AG20443 (cell line): ENCODE results near the gene TGFBR3.

Experiments used
- DNase-seq: peaks from one replicate; pipeline ENCODE4 v3.0.0; 2012; ENCODE audit warnings: low spot score, mixed read lengths

Gene TGFBR3

DNA sequence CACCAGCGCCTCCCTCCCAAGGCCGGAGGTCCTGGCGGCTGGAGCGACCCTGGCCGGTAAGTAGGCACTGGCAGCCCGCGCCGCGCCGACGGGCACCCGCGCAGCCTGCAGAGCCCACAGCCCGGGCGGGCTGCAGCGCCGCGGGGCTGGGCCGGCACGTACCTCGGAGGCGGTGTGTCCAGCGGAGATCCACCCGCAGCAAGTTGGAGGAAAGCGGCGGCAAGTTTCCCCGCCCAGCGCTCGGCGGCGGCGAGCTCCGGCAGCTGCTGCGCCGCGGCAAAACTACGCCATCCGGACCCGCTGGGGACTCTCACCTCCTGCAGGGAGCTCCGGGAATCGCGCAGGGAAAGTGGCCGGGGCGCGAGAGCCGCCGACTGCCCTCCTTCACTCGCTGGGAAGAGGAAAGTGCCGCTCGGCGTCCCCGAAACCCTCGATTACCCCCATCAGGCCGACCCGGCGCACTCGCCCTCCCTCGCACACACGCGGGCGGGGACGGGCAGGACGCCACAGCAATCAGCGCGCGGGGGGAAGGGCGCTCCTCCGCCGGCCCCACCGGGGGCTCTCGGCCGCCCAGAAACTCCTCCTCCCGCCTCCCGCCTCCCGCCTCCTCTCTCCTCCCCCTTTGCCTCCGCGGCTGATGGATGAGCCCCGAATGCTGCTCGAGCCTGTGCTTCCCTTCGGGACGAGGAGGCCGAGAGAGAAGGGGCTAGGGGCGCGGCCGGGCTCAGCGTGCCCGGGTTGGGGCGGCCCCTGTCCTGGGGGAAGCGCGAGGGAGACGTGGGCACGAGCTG is at the start of gene TGFBR3:
Gene TGFBR3, minus strand, starts transcription at position 436 of the 791 bp plus-strand sequence. CDS start 24,620 bp downstream, outside the sequence.
- peak; percentile 97 for DNase-seq

DNA sequence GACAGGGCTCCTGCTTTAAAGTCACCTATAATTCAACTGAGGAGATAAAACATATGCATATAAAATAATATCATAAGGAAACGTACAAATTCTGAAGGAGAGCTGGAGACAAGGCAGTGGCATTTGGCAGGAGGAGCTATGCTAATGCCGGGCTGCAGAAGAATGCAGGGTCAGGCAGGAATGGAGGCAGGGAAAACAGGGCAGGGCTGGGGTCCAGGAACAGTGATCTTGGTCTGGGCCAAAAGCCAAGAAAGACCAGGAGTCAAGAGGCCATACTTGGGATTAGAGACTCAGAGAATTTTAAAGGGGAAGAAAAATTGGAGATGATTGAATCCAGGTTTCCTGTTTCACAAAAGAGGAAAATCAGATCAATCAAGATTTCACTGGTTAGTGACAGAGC is 43.3 kb upstream of the TGFBR3 start:
- peak; percentile 45 for DNase-seq

GRCh38 chr1:91928026-91928425 is 42.1 kb upstream of the TGFBR3 start:
- no peak for DNase-seq

GRCh38 chr1:91925644-91926435 is 39.9 kb upstream of the TGFBR3 start:
- no peak for DNase-seq

DNA sequence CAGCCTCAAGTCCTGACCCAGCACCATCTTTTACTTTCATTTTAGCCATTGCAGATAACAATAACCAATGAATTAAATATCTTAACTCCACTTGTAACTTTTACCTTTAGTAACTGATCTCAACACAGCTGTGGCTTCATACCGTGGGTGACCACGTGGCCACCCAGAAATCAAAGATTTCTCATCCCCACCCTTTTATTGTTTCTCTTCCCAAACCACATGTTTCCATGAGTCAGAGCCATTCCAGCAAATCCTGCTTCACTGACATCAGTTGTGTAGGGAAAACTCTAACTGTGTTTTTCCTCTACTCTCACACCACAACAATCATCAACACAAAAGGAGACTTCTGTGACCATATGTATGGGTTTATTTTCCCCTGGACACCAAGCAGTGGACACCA is 38.2 kb upstream of the TGFBR3 start:
- DNase-seq, result peak; percentile 82

GRCh38 chr1:91919962-91920361 is 34.0 kb upstream of the TGFBR3 start:
- DNase-seq, result no peak

DNA sequence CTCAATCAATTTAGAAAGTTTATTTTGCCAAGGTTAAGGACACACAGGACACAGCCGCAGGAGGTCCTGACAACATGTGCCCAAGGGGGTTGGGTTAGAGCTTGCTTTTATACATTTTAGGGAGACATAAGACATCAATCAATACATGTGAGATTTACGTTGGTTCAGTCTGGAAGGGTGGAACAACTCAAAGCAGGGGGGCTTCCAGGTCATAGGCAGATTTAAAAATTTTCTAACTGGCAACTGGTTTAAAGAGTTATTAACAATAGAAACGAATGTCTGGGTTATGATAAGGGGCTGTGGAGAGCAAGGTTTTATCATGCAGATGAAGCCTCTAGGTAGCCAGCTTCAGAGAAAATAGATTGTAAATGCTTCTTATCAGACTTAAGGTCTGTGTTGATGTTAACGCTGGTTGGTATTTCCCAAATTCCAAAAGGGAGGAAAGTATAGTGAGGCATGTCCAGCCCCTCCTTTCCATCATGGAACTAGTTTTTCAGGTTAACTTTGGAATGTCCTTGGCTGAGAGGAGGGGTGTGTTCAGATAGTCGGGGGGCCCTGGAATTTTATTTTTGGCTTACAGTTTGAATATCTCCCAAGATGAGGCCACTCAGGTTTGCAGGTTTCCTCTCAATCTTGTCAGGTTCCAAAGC is 31.0 kb upstream of the TGFBR3 start:
- no peak for DNase-seq

DNA sequence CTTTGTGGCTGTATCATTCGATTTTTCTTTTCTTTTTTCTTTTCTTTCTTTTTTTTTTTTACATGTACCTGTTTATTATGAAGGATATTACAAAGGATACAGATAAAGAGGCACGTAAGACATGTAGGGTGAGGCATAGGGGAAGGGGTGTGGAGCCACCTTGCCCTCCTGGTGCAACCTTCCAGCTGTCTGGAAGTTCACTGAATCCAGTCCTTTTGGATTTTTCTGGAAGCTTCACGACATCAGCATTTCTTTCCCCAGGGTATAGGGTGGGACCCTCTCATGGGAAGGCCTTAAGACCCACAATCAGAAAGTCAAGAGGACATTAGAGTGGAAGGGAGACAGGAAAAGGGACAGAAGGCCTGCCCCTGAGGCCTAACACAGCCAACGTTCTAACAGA is 30.1 kb upstream of the TGFBR3 start:
- no peak for DNase-seq

DNA sequence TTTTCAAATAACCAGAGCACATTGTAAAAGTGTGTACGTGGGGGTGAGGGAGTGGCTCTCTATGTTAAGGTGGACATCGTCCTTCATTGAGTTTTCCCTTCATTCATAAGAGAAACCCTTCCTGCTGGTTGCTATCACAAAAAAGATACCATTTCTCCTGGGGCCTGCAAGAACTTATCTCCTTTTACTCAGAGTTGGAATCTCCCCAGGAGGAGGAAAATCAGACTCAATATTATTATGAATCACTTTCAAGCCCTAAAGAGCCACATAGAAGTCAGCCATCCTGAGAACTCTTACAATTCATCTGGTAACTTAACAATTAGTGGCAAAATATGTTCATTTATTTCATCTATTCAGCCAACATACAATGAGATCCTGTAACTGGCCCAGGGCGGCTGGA is 27.1 kb upstream of the TGFBR3 start:
- no peak for DNase-seq

DNA sequence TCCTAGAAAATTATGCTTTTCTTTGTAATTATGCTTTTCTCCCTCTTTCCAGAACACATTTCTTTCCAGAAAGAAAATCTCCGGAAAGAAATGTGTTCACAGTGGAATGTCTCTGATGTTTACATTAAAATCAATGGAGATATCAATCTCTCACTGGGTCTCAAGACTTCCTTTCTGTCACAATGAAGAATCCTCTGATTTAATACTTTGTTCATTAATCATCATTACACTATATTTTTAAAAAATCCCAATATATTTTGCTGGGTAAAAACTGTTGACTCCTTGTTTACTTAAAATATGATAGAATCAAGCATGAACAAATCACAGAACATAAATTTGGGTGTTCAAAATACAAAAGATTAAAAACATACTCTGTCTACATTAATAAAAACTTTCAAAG is 26.3 kb upstream of the TGFBR3 start:
- no peak for DNase-seq

GRCh38 chr1:91901231-91901630 is 15.3 kb upstream of the TGFBR3 start:
- DNase-seq, result no peak

GRCh38 chr1:91900562-91900961 is 14.6 kb upstream of the TGFBR3 start:
- peak; percentile 67 for DNase-seq

DNA sequence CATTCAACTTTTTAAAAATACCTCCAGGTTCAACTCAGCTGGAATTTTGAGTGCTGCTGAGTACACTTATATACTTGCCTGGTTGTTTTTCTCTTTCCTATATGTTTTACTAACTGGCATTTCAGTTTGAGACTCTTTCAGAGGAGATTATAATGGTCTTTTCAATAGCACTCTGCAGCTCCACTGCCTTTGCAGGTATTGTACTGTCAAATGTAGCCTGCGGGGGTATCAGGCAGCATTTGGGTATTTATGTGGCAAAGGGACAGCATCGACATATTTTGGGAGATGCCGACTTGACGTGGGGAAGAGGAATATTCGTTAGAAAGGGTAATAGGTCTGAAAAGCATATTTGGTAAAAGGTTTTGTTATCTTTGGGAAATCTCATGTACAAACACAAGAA is 11.1 kb upstream of the TGFBR3 start:
- DNase-seq, result no peak

- DNase-seq, result no peak
Measured at GRCh38 chr1:91895832-91896556, 10.0 kb upstream of the TGFBR3 start.

GRCh38 chr1:91894036-91894761 is 8.2 kb upstream of the TGFBR3 start:
- peak; percentile 59 for DNase-seq

GRCh38 chr1:91891969-91892368 is 6.0 kb upstream of the TGFBR3 start:
- no peak for DNase-seq

- no peak for DNase-seq
Measured at GRCh38 chr1:91891454-91891853, 5.5 kb upstream of the TGFBR3 start.

GRCh38 chr1:91889717-91890459 is 3.9 kb upstream of the TGFBR3 start:
- no peak for DNase-seq

DNA sequence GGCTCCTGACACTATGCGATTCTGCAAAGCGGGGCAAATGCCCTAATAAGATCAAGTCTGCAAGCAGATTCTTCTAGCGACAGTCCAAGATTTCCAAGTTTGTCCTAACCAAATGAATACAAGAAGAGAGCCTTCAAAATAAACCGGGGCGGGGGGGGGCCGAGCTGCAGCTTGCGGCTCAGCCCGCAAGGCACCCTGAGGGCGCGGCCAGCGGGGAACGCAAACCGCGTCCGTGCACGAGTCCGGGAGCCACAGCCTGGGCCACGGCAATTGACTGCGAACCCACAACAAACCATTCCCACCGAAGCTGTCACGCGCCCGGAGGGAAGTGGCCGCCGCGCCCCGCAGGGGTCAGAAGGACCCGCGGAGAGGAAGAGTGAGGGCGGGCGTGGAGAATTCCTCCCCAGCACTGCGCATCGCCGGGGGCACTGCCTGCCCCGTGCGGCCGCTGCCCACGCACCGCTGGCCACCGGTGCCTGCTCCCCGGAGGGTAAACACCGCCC is 687 bp downstream of the TGFBR3 start:
- DNase-seq, result peak; percentile 50

GRCh38 chr1:91884459-91885212 is 1.3 kb downstream of the TGFBR3 start:
- peak; percentile 33 for DNase-seq
